Peyer's patch (tissue), 4 donors: Measurements from ENCODE around the gene JAZF1. TPM values are rescaled to one million over a fixed set of nuclear protein-coding genes. Genes with fewer than 3 reads are reported as not detected.

ENCODE experiments used
- DNase-seq, 3 donors: peaks; one replicate each; pipeline ENCODE4 v3.0.0-alpha.2; 2017 to 2019
- H3K27ac ChIP-seq, 4 donors: fragments of 200-600 bp; sonication (generic); one replicate each; pipeline ENCODE4 v1.5.1; 2016 to 2019
- H3K27me3 ChIP-seq, 2 donors: fragments of 200-600 bp; sonication (generic); one replicate each; pipeline ENCODE4 v1.5.1; 2019
- H3K36me3 ChIP-seq, 3 donors: fragments of 200-600 bp; sonication (generic); one replicate each; pipeline ENCODE4 v1.5.1; 2016 to 2019
- H3K4me1 ChIP-seq, 4 donors: fragments of 200-600 bp; sonication (generic); one replicate each; pipeline ENCODE4 v1.5.1; 2016 to 2019
- H3K4me3 ChIP-seq, 4 donors: fragments of 200-600 bp; sonication (generic); 1 replicate in 3 of 4; 2 replicates in 1 of 4; pipeline ENCODE4 v1.5.1; 2016 to 2019; ENCODE audit warnings: mild to moderate bottlenecking in 1 of 4
- H3K9me3 ChIP-seq, 4 donors: fragments of 200-600 bp; sonication (generic); one replicate each; pipeline ENCODE4 v1.5.1; 2016 to 2019; ENCODE audit warnings: mild to moderate bottlenecking in 1 of 4
- POLR2A ChIP-seq, 2 donors: fragments of 450-650 bp; IDR thresholded peaks; one replicate each; pipeline ENCODE4 v1.5.1; 2017; ENCODE audit warnings: antibody characterized with exemption in 2 of 2, mild to moderate bottlenecking in 2 of 2, moderate library complexity in 2 of 2
- total RNA-seq, 4 donors: library from RNA; depleted of rRNA; stranded (reverse); fragments of >200 nt; gene quantifications; one replicate each; pipeline ENCODE4 v1.1.0, GENCODE V29; 2016
- TF ChIP-seq, protein P1 (sequence below), 6 experiments: fragments of 450-650 bp in 4 of 6; fragments of 200-600 bp in 2 of 6; sonication (generic) in 1 of 6; IDR thresholded peaks; one replicate each; pipeline ENCODE4 v1.5.1; 2017 to 2019; ENCODE audit warnings: antibody characterized with exemption in 6 of 6, mild to moderate bottlenecking in 3 of 6, moderate library complexity in 1 of 6

Gene JAZF1
- total RNA-seq, 4 donors from 2014 or later = 1.9 to 15.7 (median 2.6) TPM

DNA sequence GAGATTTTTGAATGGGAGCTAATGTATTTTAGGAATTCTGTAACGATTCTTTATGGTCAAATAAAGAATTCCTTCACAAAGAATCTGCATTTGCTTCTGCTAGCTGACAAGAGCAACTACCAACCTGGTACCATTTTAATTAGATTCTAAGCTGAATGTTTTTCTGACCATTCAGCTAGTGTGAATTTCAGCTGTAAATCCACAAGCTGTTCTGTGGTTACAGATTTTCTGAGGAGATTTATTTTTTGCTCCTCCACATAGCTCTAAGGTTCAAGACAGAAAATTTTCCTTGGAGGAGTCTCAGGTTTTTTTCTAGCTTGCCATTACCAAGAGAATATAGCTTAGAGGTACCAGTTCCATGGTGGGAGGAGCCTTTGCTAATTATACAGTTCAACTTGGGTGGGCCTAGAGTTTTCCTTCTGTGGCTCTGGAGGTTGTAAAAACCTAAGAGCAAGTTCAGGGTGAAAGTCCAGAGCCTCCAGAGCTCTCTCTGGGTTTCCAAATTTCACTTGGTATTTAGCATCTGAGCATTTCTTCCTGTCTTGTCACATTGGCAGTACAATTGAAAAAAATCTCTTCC lies 120.1 kb downstream of the JAZF1 start:
- no peaks in the 10 kb centered on the region for H3K27me3 ChIP-seq
- H3K4me1 ChIP-seq = no peaks in the 10 kb centered on the region
- no peak overlapping the region for H3K4me3 ChIP-seq
- DNase-seq = no peak
- no peak overlapping the region for H3K27ac ChIP-seq
- TF ChIP-seq POLR2A (IDR thresholded peaks at IDR 0.05) = no peak
- TF ChIP-seq, protein P1, sequence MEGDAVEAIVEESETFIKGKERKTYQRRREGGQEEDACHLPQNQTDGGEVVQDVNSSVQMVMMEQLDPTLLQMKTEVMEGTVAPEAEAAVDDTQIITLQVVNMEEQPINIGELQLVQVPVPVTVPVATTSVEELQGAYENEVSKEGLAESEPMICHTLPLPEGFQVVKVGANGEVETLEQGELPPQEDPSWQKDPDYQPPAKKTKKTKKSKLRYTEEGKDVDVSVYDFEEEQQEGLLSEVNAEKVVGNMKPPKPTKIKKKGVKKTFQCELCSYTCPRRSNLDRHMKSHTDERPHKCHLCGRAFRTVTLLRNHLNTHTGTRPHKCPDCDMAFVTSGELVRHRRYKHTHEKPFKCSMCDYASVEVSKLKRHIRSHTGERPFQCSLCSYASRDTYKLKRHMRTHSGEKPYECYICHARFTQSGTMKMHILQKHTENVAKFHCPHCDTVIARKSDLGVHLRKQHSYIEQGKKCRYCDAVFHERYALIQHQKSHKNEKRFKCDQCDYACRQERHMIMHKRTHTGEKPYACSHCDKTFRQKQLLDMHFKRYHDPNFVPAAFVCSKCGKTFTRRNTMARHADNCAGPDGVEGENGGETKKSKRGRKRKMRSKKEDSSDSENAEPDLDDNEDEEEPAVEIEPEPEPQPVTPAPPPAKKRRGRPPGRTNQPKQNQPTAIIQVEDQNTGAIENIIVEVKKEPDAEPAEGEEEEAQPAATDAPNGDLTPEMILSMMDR (IDR thresholded peaks at IDR 0.05) = no peak
- no peaks in the 10 kb centered on the region for H3K36me3 ChIP-seq
- no peaks in the 10 kb centered on the region for H3K9me3 ChIP-seq

DNA sequence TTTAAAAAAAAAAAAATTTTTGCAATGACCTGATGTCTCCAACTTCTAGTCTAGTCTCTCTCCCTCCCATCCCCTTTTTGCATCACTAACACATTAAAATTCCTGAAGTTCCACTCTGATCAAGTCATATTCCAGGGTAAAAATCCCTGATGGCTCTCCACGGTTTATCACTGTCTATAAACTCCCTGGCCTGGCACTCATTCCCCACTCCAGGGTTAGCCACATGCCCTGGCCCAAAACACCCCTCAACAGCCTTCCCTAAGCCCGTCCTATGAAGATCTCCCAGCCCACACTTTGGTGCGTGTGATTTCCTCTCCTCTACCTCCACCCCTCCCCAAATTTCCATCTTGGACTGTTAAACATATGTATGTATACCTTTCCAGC lies 125.4 kb downstream of the JAZF1 start:
- Histone ChIP-seq H3K27me3 (no peaks in the 10 kb centered on the region), H3K9me3 (no peaks in the 10 kb centered on the region), H3K36me3 (no peaks in the 10 kb centered on the region), H3K4me1 (no peaks in the 10 kb centered on the region), H3K27ac (no peak overlapping the region), H3K4me3 (no peak overlapping the region)
- no peak for DNase-seq
- TF ChIP-seq, protein P1 (IDR thresholded peaks at IDR 0.05) = no peak
- no peak for TF ChIP-seq POLR2A (IDR thresholded peaks at IDR 0.05)

- no peak for DNase-seq
- Histone ChIP-seq H3K4me1 (no peaks in the 10 kb centered on the region), H3K27ac (no peak overlapping the region)
Measured at GRCh38 chr7:28054531-28055160, 125.9 kb downstream of the JAZF1 start.

GRCh38 chr7:28052933-28053332 lies 127.7 kb downstream of the JAZF1 start:
- H3K4me3 ChIP-seq = no peak overlapping the region
- H3K9me3 ChIP-seq = no peaks in the 10 kb centered on the region
- no peak for DNase-seq
- no peaks in the 10 kb centered on the region for H3K27me3 ChIP-seq
- H3K36me3 ChIP-seq = no peaks in the 10 kb centered on the region
- H3K27ac ChIP-seq = no peak overlapping the region
- TF ChIP-seq, protein P1 (IDR thresholded peaks at IDR 0.05) = no peak
- TF ChIP-seq POLR2A (IDR thresholded peaks at IDR 0.05) = no peak
- no peaks in the 10 kb centered on the region for H3K4me1 ChIP-seq

More at GRCh38 chr7:28054531-28055160, 125.9 kb downstream of the JAZF1 start:
- no peak for TF ChIP-seq POLR2A (IDR thresholded peaks at IDR 0.05)
- TF ChIP-seq, protein P1 (IDR thresholded peaks at IDR 0.05) = no peak
- H3K4me3 ChIP-seq = no peak overlapping the region
- H3K9me3 ChIP-seq = no peaks in the 10 kb centered on the region
- no peaks in the 10 kb centered on the region for H3K36me3 ChIP-seq
- H3K27me3 ChIP-seq = no peaks in the 10 kb centered on the region

DNA sequence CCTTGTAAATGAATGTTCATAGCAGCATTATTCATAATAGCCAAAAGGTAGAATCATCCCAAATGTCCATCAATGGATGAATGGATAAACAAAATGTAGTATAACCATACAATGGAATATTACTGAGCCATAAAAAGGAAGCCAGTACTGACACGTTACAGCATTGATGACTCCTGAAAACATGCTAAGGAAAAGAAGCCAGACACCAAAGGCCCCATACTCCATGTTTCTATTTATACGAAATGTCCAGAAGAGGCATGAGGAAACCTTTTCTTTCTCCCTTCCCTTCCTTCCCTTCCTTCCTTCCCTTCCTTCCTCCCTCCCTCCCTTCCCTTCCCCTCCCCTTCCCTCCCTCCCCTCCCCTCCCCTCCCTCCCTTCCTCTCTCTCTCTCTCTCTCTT lies 131.9 kb downstream of the JAZF1 start:
- DNase-seq = no peak
- Histone ChIP-seq H3K4me1 (no peaks in the 10 kb centered on the region), H3K4me3 (no peak overlapping the region), H3K27me3 (no peaks in the 10 kb centered on the region), H3K36me3 (no peaks in the 10 kb centered on the region), H3K9me3 (no peaks in the 10 kb centered on the region), H3K27ac (no peak overlapping the region)
- no peak for TF ChIP-seq POLR2A (IDR thresholded peaks at IDR 0.05)
- TF ChIP-seq, protein P1 (IDR thresholded peaks at IDR 0.05) = no peak
